Middle frontal gyrus (tissue), 1 donor: ENCODE results near the gene IDH3B.
"Not testable (repeated sequence)": the region's sequence is repeated elsewhere in the genome, so short reads cannot be mapped to it uniquely, and the experiment has no call there.

ENCODE experiments used
- DNase-seq: peaks from one replicate; pipeline ENCODE4 v3.0.0-alpha.2; 2015; ENCODE audit warnings: low spot score; ENCODE audit errors: extremely low spot score

The IDH3B gene

GRCh38 chr20:2663887-2664719 is at the start of gene IDH3B:
Gene IDH3B, minus strand, starts transcription at chr20:2664216. Its CDS starts 28 bp downstream, at chr20:2664188.
- DNase-seq: peak; percentile 92

GRCh38 chr20:2713285-2713684 is 49.3 kb upstream of the IDH3B start:
- DNase-seq: no peak

- DNase-seq: no peak
Observed at GRCh38 chr20:2709205-2709981, 45.4 kb upstream of the IDH3B start.

GRCh38 chr20:2708665-2709064 is 44.6 kb upstream of the IDH3B start:
- no peak for DNase-seq

- DNase-seq: no peak
Observed at GRCh38 chr20:2708073-2708415, 44.0 kb upstream of the IDH3B start.

GRCh38 chr20:2707353-2708072 is 43.5 kb upstream of the IDH3B start:
- DNase-seq: no peak

- no peak for DNase-seq
Observed at GRCh38 chr20:2706688-2707352, 42.8 kb upstream of the IDH3B start.

- no peak for DNase-seq
Observed at GRCh38 chr20:2705931-2706645, 42.1 kb upstream of the IDH3B start.

- no peak for DNase-seq
Observed at GRCh38 chr20:2703716-2704475, 39.9 kb upstream of the IDH3B start.

GRCh38 chr20:2701671-2702081 is 37.7 kb upstream of the IDH3B start:
- DNase-seq: no peak

- DNase-seq: no peak
Observed at GRCh38 chr20:2700913-2701620, 37.1 kb upstream of the IDH3B start.

- DNase-seq: no peak
Observed at GRCh38 chr20:2699775-2700413, 35.9 kb upstream of the IDH3B start.

GRCh38 chr20:2698912-2699311 is 34.9 kb upstream of the IDH3B start:
- no peak for DNase-seq

GRCh38 chr20:2698186-2698817 is 34.3 kb upstream of the IDH3B start:
- DNase-seq: no peak

GRCh38 chr20:2697768-2698167 is 33.8 kb upstream of the IDH3B start:
- no peak for DNase-seq

- DNase-seq: no peak
Observed at GRCh38 chr20:2696646-2697045, 32.6 kb upstream of the IDH3B start.

- not testable (repeated sequence) for DNase-seq
Observed at GRCh38 chr20:2695984-2696525, 32.0 kb upstream of the IDH3B start.
